Uterus (tissue), 4 donors: ENCODE measurements around the gene P3H2. TPM values are rescaled to one million over a fixed set of nuclear protein-coding genes. Genes with fewer than 3 reads are reported as not detected.

ENCODE experiments used
- DNase-seq, 2 donors: peaks; one replicate each; pipeline ENCODE4 v3.0.0-alpha.2; 2019 to 2020
- H3K27ac ChIP-seq, 2 donors: fragments of 200-600 bp; sonication (generic); 1 replicate in 1 of 2; 2 replicates in 1 of 2; pipeline ENCODE4 v1.5.1; 2016 to 2018
- H3K27me3 ChIP-seq, 2 donors: fragments of 200-600 bp; sonication (generic); one replicate each; pipeline ENCODE4 v1.5.1; 2018 to 2019; ENCODE audit warnings: control low read depth in 1 of 2
- H3K36me3 ChIP-seq, 2 donors: fragments of 200-600 bp; sonication (generic); one replicate each; pipeline ENCODE4 v1.5.1; 2019; ENCODE audit warnings: control low read depth in 1 of 2
- H3K4me1 ChIP-seq, 2 donors: fragments of 200-600 bp; sonication (generic); one replicate each; pipeline ENCODE4 v1.5.1; 2018 to 2019; ENCODE audit warnings: control low read depth in 1 of 2
- H3K4me3 ChIP-seq, 2 donors: fragments of 200-600 bp; sonication (generic); 1 replicate in 1 of 2; 2 replicates in 1 of 2; pipeline ENCODE4 v1.5.1; 2018 to 2019; ENCODE audit warnings: mild to moderate bottlenecking in 1 of 2
- H3K9me3 ChIP-seq, 2 donors: fragments of 200-600 bp; sonication (generic); one replicate each; pipeline ENCODE4 v1.5.1; 2019; ENCODE audit warnings: control low read depth in 1 of 2
- POLR2A ChIP-seq, 2 donors: fragments of 450-650 bp; IDR thresholded peaks; one replicate each; pipeline ENCODE4 v1.6.1; 2016; ENCODE audit warnings: antibody characterized with exemption in 2 of 2, mild to moderate bottlenecking in 1 of 2, moderate library complexity in 1 of 2
- intact Hi-C: fragments of 100-400 bp; cut with DNase I; formaldehyde crosslinking; loops from one replicate; pipeline ENCODE4 v1.15.1; 2023; ENCODE audit warnings: low total_unique reads
- total RNA-seq, 4 donors: library from RNA; depleted of rRNA in 3 of 4; stranded (reverse); fragments of >200 nt in 3 of 4; gene quantifications; one replicate each; pipeline versions ENCODE4 v1.1.0 to v1.2.4, GENCODE V29; 2014 to 2023
- TF ChIP-seq, protein P1 (sequence below), 4 experiments: fragments of 200-600 bp in 2 of 4; fragments of 450-650 bp in 2 of 4; sonication (generic) in 2 of 4; IDR thresholded peaks; one replicate each; pipeline ENCODE4 v1.5.1; 2016 to 2019; ENCODE audit warnings: antibody characterized with exemption in 4 of 4, mild to moderate bottlenecking in 2 of 4, moderate library complexity in 1 of 4
- donor health status: DM: yes; HTN: yes; CAD: no.

Gene P3H2
- total RNA-seq, 4 donors from 2014 or later = 12.6 to 441 (median 30.6) TPM

DNA sequence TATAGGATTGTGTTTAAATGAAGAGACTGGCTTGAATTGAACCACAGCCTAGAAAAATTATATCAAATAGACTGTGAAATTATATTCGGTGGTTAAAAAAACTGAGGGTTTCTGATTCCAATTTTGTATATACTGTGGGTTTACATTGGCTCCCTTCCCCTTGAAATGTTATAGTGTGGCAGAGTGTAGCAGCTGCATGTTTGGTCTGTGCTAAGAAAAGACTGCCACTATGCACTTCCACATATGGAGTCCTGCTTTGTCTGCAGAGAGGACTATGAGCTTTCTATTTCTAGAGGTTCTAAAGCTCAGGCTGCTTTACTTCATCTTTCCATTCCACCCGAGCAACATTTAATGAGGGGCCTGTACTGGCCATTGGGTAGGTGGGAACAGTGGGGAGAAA, 112.3 kb downstream of the P3H2 start:
- no peak for TF ChIP-seq POLR2A (IDR thresholded peaks at IDR 0.05)
- TF ChIP-seq, protein P1, sequence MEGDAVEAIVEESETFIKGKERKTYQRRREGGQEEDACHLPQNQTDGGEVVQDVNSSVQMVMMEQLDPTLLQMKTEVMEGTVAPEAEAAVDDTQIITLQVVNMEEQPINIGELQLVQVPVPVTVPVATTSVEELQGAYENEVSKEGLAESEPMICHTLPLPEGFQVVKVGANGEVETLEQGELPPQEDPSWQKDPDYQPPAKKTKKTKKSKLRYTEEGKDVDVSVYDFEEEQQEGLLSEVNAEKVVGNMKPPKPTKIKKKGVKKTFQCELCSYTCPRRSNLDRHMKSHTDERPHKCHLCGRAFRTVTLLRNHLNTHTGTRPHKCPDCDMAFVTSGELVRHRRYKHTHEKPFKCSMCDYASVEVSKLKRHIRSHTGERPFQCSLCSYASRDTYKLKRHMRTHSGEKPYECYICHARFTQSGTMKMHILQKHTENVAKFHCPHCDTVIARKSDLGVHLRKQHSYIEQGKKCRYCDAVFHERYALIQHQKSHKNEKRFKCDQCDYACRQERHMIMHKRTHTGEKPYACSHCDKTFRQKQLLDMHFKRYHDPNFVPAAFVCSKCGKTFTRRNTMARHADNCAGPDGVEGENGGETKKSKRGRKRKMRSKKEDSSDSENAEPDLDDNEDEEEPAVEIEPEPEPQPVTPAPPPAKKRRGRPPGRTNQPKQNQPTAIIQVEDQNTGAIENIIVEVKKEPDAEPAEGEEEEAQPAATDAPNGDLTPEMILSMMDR (IDR thresholded peaks at IDR 0.05) = no peak

DNA sequence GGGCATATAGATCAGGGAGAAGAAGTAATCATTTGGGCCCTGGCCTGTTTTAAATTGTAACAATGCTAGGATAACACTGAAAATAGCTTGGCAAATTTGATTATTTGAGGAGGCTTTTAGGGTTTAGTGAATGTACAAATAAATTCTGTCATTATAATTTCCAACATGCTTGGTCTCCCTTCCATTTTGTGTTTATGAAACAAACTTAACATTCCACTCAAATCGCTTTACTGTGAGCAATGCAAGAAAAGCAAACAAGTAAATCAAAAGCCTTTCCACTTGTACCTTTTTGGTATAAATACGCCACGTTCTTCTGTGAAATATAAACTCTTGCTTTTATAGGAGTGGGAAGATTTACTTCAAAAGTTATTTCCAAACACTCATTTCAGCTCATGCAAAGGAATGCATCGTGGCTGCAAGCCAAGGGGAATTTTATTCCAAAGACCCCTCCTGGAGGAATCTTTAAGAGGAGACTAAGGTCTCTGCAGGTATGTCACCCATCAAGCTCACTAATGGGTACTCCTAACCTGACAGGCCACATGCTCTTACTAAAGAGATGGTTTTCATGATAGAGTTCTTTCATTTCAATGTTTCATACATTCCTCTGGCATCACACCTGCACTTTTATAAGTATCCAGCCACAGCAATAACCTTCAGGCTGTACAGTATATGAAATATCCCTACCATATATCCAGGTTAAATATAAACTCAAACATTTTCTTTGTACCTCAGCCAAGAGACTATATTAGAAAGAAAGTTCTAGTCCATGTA, 115.2 kb downstream of the P3H2 start:
- intact Hi-C loops = no loop called here
- H3K27me3 ChIP-seq = no peaks in the 10 kb centered on the region
- H3K4me1 ChIP-seq = no peaks in the 10 kb centered on the region
- H3K9me3 ChIP-seq = no peaks in the 10 kb centered on the region
- TF ChIP-seq, protein P1 (IDR thresholded peaks at IDR 0.05) = no peak
- TF ChIP-seq POLR2A (IDR thresholded peaks at IDR 0.05) = no peak
- no peak for DNase-seq
- H3K36me3 ChIP-seq = no peaks in the 10 kb centered on the region
- no peak overlapping the region for H3K27ac ChIP-seq
- no peak overlapping the region for H3K4me3 ChIP-seq

More for the DNA sequence above, 112.3 kb downstream of the P3H2 start:
- DNase-seq = no peak
- Histone ChIP-seq H3K27me3 (no peaks in the 10 kb centered on the region), H3K36me3 (no peaks in the 10 kb centered on the region), H3K9me3 (no peaks in the 10 kb centered on the region), H3K4me3 (no peak overlapping the region), H3K4me1 (no peaks in the 10 kb centered on the region), H3K27ac (no peak overlapping the region)
- intact Hi-C loops = no loop called here

DNA sequence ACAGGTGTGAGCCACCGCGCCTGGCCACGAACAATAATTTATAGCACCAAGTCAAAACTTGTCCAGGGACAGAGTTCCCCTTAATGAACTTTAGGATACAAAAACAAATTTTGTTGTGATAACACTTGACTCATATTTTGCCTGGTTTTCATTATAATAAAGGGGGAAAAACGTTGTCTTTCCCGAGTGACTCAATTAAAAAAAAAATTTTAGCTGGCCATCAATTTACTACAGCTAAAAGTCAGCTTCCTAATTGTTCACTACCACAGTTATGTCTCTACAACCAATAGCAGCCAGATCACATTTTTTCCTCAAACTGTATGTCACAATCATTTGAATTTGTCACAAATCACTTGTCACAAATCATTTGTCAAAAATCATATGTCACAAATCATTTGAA, 116.0 kb downstream of the P3H2 start:
- H3K9me3 ChIP-seq = no peaks in the 10 kb centered on the region
- H3K4me1 ChIP-seq = no peaks in the 10 kb centered on the region
- no peak overlapping the region for H3K27ac ChIP-seq
- intact Hi-C loops = no loop called here
- no peak overlapping the region for H3K4me3 ChIP-seq
- no peaks in the 10 kb centered on the region for H3K36me3 ChIP-seq
- H3K27me3 ChIP-seq = no peaks in the 10 kb centered on the region
- TF ChIP-seq, protein P1 (IDR thresholded peaks at IDR 0.05) = no peak
- TF ChIP-seq POLR2A (IDR thresholded peaks at IDR 0.05) = no peak
- no peak for DNase-seq

GRCh38 chr3:190003681-190004123, 117.0 kb downstream of the P3H2 start:
- intact Hi-C loops = no loop called here
- TF ChIP-seq POLR2A (IDR thresholded peaks at IDR 0.05) = no peak
- TF ChIP-seq, protein P1 (IDR thresholded peaks at IDR 0.05) = no peak
- no peak for DNase-seq
- no peak overlapping the region for H3K27ac ChIP-seq
- H3K27me3 ChIP-seq = no peaks in the 10 kb centered on the region
- no peaks in the 10 kb centered on the region for H3K36me3 ChIP-seq
- H3K9me3 ChIP-seq = no peaks in the 10 kb centered on the region
- no peak overlapping the region for H3K4me3 ChIP-seq
- H3K4me1 ChIP-seq = no peaks in the 10 kb centered on the region

GRCh38 chr3:190003068-190003467, 117.6 kb downstream of the P3H2 start:
- Histone ChIP-seq H3K9me3 (no peaks in the 10 kb centered on the region), H3K4me3 (no peak overlapping the region), H3K36me3 (no peaks in the 10 kb centered on the region), H3K27ac (no peak overlapping the region), H3K4me1 (no peaks in the 10 kb centered on the region), H3K27me3 (no peaks in the 10 kb centered on the region)
- TF ChIP-seq, protein P1 (IDR thresholded peaks at IDR 0.05) = no peak
- no peak for TF ChIP-seq POLR2A (IDR thresholded peaks at IDR 0.05)
- no peak for DNase-seq
- intact Hi-C loops = no loop called here
